IPS-NIHi11 (cell line): ENCODE measurements around the gene SPACA5.
"Not testable (repeated sequence)": the region's sequence is repeated elsewhere in the genome, so short reads cannot be mapped to it uniquely, and the experiment has no call there.

Source experiments
- DNase-seq: peaks from one replicate; pipeline ENCODE4 v3.0.0; 2012; ENCODE audit warnings: mixed read lengths, low spot score

SPACA5 gene

GRCh38 chrX:48006688-48007087, at the start of gene SPACA5:
Gene SPACA5 (plus strand): TSS chrX:48006988. CDS start chrX:48007803, 815 bp downstream.
- not testable (repeated sequence) for DNase-seq

GRCh38 chrX:47958206-47958605, 48.6 kb upstream of the SPACA5 start:
- not testable (repeated sequence) for DNase-seq

GRCh38 chrX:47958761-47959342, 47.9 kb upstream of the SPACA5 start:
- peak; percentile 12 for DNase-seq

GRCh38 chrX:47960406-47960805, 46.4 kb upstream of the SPACA5 start:
- DNase-seq: no peak

GRCh38 chrX:47961830-47962229, 45.0 kb upstream of the SPACA5 start:
- not testable (repeated sequence) for DNase-seq

- DNase-seq: not testable (repeated sequence)
Measured at GRCh38 chrX:47965526-47965925, 41.3 kb upstream of the SPACA5 start.

- DNase-seq: no peak
Measured at GRCh38 chrX:47973235-47973634, 33.6 kb upstream of the SPACA5 start.

GRCh38 chrX:47976254-47977151, 30.3 kb upstream of the SPACA5 start:
- DNase-seq: no peak

GRCh38 chrX:47991263-47992094, 15.3 kb upstream of the SPACA5 start:
- DNase-seq: no peak

GRCh38 chrX:47992095-47992380, 14.8 kb upstream of the SPACA5 start:
- no peak for DNase-seq

- DNase-seq: no peak
Measured at GRCh38 chrX:47992669-47993068, 14.1 kb upstream of the SPACA5 start.

- no peak for DNase-seq
Measured at GRCh38 chrX:48001260-48001659, 5.5 kb upstream of the SPACA5 start.

GRCh38 chrX:48002319-48002718, 4.5 kb upstream of the SPACA5 start:
- DNase-seq: no peak

- DNase-seq: no peak
Measured at GRCh38 chrX:48002929-48003328, 3.9 kb upstream of the SPACA5 start.

- DNase-seq: peak; percentile 13
Measured at GRCh38 chrX:48003367-48003757, 3.4 kb upstream of the SPACA5 start.

- DNase-seq: peak; percentile 88
Measured at GRCh38 chrX:48003758-48004457, 2.9 kb upstream of the SPACA5 start, which contains the start of gene ZNF182. Gene ZNF182 (minus strand): TSS chrX:48003989. CDS start chrX:48002609, 1,380 bp downstream.

GRCh38 chrX:48009445-48009960, 2.7 kb downstream of the SPACA5 start:
- not testable (repeated sequence) for DNase-seq

- not testable (repeated sequence) for DNase-seq
Measured at GRCh38 chrX:48016583-48017310, 10.0 kb downstream of the SPACA5 start.

GRCh38 chrX:48019892-48020291, 13.1 kb downstream of the SPACA5 start:
- not testable (repeated sequence) for DNase-seq

- not testable (repeated sequence) for DNase-seq
Measured at GRCh38 chrX:48020472-48020871, 13.7 kb downstream of the SPACA5 start.
